Adipose tissue (tissue), 3 donors: ENCODE results near the gene KDM4B. TPM values are rescaled to one million over a fixed set of nuclear protein-coding genes. Genes with fewer than 3 reads are reported as not detected.

Source experiments
- H3K27ac ChIP-seq: one replicate; pipeline ENCODE4 v1.5.1; 2013; ENCODE audit warnings: low read depth, low read length
- WGBS, 3 donors: extraction: QIAGEN DNeasy Blood & Tissue Kit; methylation state at CpG; one replicate each; pipeline ENCODE4 v1.1.7; 2013; 5-methylcytosine and 5-hydroxymethylcytosine counted together
- polyA plus RNA-seq, 3 donors: library from polyadenylated mRNA; stranded (reverse); fragments of 200-250 nt; gene quantifications; one replicate each; pipeline ENCODE4 v1.2.3, GENCODE V29; 2013
- donor health status: healthy with polysubstance abuse.
- donor health status: Bipolar disorder and iron deficiency.
- donor health status: healthy.

The KDM4B gene
- polyA plus RNA-seq, 3 donors: 8.6 to 17.5 (median 16.1) TPM

DNA sequence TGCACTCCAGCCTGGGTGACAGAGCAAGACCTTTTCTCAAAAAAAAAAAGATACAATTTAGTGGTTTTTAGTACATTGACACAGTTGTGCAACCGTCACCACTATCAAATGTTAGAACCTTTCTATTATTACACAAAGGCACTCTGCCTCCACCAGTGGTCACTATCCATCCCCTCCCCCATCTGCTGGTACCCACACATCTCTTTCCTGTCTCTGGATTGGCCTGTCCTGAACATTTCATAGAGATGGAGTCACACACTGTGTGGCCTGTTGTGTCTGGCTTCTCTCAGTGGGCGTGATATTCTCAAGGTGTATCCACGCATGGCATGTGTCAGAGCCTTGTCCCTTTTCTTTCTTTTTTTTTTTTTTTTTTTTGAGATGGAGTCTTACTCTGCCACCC lies 11.2 kb downstream of the KDM4B start:
- no peak overlapping the region for H3K27ac ChIP-seq
- WGBS, 3 donors: 70 to 83% (median 72%) methylated on average over 3 of the region's 3 CpGs

DNA sequence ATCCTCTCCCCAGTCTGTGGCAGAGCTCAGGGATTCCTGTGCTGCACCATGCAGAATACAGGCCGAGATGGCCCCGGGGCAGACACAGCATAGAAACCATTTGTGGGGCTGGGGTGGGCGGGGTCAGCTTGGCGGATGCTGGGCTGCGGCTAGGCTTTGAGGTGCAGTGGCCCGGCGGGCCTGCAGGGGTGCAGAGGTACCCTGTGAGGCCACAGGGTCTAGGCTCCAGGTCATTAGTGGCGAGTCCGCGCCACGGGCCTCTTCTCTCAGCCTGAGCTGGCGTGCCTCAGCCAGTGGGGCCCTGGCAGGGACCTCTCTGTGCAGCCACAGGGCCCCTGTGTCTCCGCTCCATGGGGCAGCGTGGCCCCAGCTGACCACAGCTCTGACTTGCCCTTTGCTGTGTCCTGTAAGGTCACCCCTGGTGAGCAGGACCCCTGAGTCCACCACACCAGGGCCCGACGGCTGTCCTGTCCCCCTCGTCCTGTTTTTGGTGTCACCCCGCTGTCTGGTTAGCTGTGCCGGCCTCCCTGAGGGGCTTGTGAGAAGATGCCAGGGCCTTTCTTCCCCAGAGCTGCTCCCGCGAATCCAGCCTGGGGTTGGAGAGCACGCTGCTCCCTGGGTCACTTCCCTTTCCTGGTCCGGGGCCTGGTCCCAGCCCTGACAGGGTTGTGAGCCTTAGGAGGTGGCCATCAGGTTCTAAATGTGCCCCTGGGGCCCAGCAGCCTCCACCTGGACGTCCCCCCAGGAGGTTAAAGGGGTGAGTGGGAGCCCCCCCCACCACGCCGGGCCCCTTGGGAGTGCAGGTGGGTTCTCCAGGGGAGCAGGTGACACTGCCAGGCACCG lies 12.1 kb downstream of the KDM4B start:
- WGBS, 3 donors: 77 to 84% (median 82%) methylated on average over 25 to 27 of the region's 27 CpGs
- no peak overlapping the region for H3K27ac ChIP-seq

DNA sequence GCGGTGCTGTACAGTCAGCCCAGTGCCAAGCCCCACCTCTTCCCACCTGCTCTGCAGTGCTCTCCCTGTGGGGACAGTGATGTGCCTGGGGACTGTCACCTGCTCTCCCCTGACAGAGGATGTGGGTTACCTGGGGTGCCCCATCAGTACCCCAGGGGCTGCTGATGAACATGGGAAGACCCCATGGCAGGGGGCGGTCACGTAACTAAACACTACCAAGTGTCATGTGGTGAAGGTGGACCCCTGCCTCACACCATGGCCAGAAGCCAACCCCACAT lies 12.7 kb downstream of the KDM4B start:
- 81 to 93% (median 93%) methylated on average over 3 of the region's 3 CpGs for WGBS, 3 donors
- no peak overlapping the region for H3K27ac ChIP-seq

DNA sequence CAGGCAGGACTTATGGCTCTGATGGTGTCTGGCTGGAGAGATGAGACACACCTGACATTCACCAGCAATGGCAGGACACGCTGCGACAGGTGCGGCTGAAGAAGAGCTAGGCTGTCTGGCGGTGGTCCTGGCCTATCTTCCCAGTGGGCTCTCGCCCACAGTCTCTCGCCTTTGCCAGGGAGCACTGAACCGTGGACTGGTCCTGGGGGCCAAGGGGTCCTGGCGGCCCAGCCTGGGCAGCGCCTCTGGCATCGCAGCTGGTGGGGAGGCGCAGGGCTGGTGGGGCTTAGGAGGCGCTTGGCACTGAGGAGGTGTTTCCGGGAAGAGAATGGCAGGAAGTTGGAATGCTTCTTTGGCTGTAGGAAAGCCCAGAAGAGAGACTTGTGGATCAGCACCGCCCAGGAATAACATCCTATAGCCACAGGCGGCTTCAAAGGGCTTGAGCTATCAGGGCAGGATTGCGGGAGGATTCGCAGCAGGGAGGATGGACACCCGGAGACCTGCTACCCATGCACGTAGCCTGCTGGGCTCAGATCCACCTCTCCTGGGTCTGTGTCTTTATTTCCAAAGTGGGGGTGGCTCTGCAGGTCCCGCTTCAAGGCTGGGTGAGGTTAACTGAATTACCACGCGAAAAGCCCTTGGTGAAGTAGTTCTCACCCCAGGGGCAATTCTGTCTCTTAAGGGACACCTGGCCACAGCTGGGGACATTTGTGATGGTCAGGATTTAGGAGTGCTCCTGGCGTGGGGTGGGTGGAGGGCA lies 14.6 kb downstream of the KDM4B start:
- WGBS, 3 donors: 78 to 86% (median 79%) methylated on average over 23 of the region's 23 CpGs
- H3K27ac ChIP-seq: no peak overlapping the region

DNA sequence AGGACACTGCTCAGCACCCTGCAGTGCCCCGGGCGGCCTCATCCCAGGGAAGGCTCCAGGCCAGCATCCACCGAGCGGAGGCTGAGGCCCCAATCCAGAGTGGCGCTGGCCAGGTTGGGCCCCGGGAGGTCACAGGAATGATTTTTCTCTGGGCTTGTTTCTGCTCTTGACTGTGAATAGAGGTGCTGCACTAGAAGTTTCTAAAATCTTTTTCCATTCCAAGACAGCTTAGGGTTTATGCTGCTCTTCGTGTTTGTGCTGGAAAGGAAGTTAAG lies 15.1 kb downstream of the KDM4B start:
- no peak overlapping the region for H3K27ac ChIP-seq

DNA sequence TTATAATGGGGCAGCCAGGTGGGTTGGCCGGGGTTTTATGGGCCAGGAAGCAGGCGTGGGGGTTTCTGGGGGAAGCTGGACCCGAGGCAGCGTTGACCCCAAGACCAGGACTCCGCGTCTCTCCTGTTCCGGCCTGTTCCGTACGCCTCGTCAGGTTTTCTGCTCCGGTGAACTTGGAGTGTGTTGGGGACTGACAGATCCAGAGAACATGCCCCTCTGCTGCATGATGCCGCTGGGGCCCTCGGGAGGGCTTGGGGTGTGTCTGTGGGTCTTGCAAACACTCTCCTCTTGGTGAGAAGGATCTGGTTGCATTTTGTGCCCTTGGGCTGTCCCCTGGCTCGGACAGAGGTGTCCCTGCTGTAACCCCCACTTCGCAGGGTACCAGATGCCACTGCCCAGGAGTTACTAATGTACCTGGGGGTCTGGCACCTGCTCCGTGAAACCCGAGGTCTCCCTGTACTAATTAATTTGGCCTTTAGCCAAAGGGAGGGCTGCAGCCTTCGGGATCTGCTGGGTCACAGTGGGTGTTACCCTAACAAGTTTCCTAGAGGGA lies 15.6 kb downstream of the KDM4B start:
- no peak overlapping the region for H3K27ac ChIP-seq
- 76 to 85% (median 76%) methylated on average over 18 of the region's 18 CpGs for WGBS, 3 donors

More for the DNA sequence above, 15.1 kb downstream of the KDM4B start:
- 85 to 88% (median 86%) methylated on average over 7 of the region's 7 CpGs for WGBS, 3 donors

DNA sequence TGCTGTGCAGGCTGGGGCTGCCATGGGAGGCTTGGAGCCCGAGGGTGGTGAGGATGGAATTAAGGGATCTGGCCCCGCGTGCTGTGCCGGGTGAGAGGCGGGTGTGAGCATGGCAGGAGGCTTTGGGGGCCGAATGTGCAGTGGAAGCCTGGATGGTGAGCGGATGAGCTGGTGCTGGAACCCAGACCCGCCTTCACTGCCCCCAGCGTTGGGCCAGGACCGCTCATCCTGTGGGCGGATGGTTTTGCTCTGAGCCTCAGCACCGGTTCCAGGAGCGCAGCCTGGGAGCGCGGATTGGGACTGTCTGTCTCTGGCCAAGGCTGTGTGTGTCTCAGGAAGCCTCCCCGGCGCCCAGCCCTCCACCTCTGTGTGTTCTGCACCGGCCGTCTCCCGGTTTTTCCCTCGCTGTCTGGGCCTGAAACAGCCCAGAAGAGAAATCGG lies 16.7 kb downstream of the KDM4B start:
- WGBS, 3 donors: 77 to 86% (median 86%) methylated on average over 22 of the region's 22 CpGs
- H3K27ac ChIP-seq: no peak overlapping the region

DNA sequence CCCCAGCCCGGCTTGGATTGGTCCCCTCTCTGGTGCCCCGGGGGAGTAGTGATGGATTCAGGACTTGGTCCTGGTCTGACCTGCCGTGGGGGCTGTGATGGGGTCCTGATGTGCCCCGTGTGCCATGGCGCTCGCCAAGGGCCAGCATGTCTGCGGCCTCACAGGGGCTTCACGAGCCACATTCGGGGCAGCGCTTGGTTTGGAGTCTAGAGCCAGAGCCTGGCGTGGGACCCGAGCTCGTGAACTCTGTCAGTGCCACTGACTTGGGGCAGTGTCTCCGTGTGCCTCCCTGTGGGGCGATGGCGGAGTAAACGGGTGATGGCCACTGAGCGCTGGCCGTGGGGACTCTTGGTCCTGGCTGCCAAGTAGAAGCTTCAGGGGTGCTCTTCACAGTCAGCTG lies 17.1 kb downstream of the KDM4B start:
- H3K27ac ChIP-seq: no peak overlapping the region
- 85 to 91% (median 91%) methylated on average over 19 of the region's 19 CpGs for WGBS, 3 donors

DNA sequence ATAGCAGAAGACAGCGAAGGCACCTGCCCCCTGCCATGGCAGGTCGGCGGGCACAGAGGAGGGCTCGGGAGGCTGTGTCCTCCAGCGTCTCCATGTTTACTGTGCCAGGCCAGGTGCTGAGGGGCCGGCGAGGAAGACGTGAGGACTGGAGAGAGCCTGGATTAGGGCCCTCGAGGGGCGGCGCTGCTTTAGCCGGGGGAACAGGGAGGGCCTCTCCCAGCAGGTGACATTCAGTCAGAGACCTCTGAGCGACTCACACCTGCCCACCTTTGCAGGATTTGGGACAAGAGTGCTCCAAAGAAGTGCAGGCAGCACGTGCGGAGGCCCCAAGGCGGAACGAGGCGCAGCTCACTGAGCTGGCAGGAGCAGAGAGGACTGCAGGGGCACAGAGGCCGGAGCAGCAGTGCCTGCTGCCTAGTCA lies 17.6 kb downstream of the KDM4B start:
- WGBS, 3 donors: 79 to 94% (median 89%) methylated on average over 19 of the region's 19 CpGs

DNA sequence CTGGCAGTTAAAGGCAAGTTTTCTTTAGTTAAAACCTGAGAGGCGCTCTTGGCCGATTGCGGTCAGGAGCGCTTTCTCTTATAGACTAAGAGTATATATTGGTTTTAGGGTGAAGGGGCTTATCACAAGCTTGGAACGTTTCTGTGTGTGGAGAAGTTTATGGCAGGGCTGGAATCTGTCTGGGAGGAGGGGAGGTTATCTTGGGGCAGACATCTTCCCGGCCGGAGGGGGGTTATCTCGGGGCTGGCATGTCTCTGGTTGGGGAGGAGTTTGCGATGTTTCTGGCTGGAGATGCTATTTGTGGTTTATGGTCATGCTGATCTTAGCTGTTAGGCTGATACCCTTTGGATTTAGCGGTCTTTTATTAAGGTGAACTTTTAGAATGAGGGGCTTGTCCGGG lies 18.3 kb downstream of the KDM4B start:
- no peak overlapping the region for H3K27ac ChIP-seq
- 61 to 70% (median 61%) methylated on average over 11 of the region's 11 CpGs for WGBS, 3 donors

More for the DNA sequence above, 17.6 kb downstream of the KDM4B start:
- H3K27ac ChIP-seq: no peak overlapping the region

DNA sequence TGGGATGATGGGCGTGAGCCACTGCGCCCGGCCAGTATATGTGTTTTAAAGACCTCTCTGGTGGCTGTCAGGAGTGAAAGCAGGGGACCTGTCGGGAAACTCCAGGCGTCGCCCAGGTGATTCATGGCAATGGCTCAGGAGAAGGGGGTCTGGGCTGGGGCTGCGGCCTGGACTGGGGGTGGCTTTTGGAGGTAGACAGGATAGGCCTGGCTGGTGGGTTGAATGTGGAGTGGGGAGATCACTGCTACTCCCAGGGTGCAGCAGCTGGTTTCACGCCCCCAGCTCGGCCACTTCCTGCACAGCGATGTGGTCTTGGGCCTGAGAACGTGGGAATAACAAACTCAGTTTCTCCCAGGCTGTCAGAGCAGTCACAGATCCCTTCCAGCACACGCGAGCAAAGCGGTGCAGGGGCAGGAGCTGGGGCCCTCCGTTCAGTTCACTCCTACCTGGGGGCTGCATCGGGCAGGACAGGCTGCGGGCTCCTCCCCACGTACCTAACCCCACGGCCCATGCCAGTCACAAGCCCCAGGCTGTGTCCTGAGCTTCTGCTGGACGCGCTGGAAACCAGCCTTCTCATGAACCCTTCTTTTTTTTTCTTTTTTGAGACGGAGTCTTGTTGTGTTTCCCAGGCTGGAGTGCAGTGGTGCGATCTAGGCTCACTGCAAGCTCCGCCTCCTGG lies 18.9 kb downstream of the KDM4B start:
- 74 to 81% (median 79%) methylated on average over 24 of the region's 24 CpGs for WGBS, 3 donors
- no peak overlapping the region for H3K27ac ChIP-seq

DNA sequence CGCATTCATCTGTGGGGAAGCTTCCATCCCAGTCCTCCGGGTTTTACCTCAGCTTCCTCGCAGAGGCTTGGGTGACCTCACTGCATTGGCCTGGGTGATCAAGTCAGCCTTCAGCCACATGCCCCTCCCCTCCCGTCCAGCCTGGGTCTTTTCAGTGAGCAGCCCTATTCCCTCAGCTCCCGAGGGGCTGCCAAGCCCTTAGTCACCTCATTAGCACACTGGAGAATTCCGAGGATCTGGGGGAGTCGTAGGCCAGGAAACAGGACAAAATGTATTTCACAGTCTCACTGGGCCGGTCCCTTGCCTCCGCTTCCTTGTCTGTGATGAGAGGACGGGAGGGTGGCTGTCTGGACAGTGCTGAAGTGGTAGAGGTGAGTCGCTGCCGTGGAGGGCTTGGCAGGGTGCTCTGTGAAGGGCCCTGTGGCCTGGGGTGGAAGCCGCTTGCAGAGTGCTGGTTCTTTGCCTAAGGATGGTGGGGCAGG lies 19.9 kb downstream of the KDM4B start:
- H3K27ac ChIP-seq: no peak overlapping the region
- WGBS, 3 donors: 40 to 72% (median 51%) methylated on average over 13 of the region's 13 CpGs

DNA sequence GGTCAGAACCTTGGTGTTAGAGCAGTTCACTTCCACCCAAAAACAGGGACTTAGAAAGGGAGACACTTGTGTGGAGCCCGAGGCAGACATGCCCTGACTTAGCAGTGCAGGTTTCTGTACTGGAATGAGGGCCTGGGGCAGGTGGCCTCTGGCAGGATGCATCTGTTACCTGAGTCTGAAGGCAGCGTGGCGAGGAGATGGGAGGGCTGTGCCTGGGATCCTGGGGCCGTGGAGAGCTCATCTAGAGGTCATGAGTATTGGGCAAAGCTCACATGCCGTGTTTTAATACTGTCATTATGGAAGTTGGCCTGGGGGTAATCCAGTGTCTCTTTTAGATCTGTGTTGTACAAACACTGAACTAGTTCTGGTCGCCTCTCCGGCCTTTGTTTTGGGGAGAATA lies 21.4 kb downstream of the KDM4B start:
- 81 to 90% (median 84%) methylated on average over 7 of the region's 7 CpGs for WGBS, 3 donors

DNA sequence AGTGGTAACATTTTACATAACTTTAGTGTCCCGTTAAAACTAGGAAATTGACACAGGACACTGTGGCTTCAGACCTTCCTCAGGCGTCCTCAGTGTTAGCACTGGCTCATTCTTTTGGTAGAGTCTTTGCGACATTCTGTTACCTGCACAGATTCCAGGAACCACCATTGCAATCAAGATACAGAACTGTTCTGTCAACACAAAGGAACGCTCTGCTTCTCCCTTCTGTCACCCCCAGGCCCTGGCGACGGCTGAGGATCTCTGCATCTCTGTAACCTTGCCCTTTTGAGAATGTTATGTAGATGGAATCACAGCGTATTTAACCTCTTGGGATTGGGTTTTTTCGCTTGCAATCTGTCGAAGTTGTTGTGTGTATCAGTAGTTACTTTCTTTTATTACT lies 22.6 kb downstream of the KDM4B start:
- H3K27ac ChIP-seq: no peak overlapping the region
- WGBS, 3 donors: 73 to 81% (median 79%) methylated on average over 9 of the region's 9 CpGs

More for the DNA sequence above, 21.4 kb downstream of the KDM4B start:
- no peak overlapping the region for H3K27ac ChIP-seq

DNA sequence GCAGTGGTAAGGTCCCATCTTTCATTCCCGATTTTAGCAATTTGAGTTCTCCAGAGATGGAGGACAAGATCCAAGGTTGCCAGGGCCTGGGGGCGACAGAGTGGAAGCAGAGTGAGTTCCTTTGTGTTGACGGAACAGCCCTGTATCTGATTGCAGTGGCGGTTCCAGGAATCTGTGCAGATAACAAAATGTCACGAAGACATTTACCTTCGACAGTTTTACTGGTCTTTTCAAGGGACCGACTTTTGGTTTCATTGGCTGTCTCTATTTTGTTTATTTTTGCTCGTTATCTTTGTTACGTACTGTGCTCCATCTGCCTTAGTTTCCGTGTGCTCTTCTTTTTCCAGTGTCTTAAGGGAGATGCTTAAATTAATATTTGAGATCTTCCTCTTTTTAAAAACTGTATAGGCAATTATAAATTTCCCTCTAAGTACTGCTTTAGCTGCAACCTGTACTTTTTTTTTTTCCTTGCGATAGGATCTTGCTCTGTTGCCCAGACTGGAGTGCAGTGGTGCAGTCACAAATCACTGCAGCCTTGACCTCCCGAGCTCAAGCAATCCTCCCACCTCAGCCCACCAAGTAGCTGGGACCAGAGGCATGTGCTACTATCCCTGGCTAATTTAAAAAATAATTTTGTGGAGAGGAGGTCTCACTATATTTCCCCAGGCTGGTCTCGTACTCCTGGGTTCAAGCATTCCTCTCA lies 23.2 kb downstream of the KDM4B start:
- H3K27ac ChIP-seq: no peak overlapping the region
- 71 to 91% (median 90%) methylated on average over 13 of the region's 13 CpGs for WGBS, 3 donors

DNA sequence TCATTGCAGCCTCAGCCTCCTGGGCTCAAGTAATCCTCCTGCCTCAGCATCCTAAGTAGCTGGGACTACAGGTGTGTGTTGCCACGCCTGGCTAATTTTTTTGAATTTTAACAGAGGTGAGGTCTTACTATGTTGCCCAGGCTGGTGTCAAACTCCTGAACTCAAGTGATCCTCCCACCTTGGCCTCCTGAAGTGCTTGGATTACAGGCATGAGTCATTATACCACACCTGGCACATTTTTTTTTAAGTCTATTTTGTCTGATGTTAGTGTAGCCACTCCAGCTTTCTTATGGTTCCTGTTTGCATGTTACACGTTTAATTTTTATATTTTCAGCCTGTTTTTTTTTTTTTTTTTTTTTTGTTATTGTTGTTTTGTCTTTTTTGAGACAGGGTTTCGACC lies 24.8 kb downstream of the KDM4B start:
- no peak overlapping the region for H3K27ac ChIP-seq
- 86 to 93% (median 92%) methylated on average over 3 of the region's 3 CpGs for WGBS, 3 donors

DNA sequence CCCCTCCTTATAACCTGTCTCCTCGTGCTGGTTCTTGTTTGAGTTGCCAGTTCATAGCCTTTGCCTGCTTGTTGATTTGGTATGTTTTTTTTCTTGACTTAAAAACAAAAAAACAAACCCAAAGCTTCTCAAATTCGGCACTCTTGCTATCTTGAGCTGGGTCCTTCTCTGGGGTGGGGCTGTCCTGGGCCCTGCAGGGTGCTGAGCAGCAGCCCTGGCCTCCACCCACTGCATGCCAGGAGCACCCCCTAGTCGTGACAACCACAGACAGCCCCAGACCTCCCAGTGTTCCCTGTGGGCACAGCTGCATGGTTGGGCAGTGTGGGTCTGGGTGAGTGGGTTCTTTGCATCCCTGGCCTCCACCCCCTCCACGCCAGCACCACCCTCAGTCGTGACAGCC lies 27.8 kb downstream of the KDM4B start:
- WGBS, 3 donors: 80 to 87% (median 82%) methylated on average over 5 of the region's 5 CpGs
- H3K27ac ChIP-seq: no peak overlapping the region

DNA sequence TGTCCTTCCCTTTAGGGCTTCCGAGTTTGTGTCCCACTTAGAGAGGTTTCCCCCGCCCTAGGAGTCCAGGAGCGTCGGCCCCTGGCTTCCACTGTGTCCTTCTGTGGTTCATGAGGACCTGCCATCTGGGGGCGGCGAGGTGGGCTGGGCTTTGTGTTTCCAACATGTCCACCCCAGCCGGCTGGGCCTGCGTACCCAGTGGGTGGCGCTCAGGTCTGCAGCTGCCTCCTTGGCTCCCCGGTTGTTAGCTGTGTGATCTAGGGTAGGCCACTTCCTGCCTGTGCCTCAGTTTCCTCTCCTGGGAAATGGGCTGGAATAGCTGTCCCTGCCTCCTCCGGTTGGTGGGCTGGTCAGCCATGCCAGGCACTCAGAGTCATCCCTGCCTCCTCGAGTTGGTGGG lies 28.4 kb downstream of the KDM4B start:
- H3K27ac ChIP-seq: no peak overlapping the region
- 93 to 96% (median 96%) methylated on average over 12 of the region's 12 CpGs for WGBS, 3 donors
